Right lung (tissue), 5 donors: Measurements from ENCODE around the gene SH3PXD2B. TPM values are rescaled to one million over a fixed set of nuclear protein-coding genes. Genes with fewer than 3 reads are reported as not detected.
"Not testable (repeated sequence)": the region's sequence is repeated elsewhere in the genome, so short reads cannot be mapped to it uniquely, and the experiment has no call there.

ENCODE experiments used
- DNase-seq, 2 donors: peaks; one replicate each; pipeline ENCODE4 v3.0.0-alpha.2; 2013
- polyA plus RNA-seq, 5 donors: library from polyadenylated mRNA; unstranded; fragments of 120-200 nt; gene quantifications; one replicate each; pipeline versions ENCODE4 v1.2.1 to v1.2.3, GENCODE V29; 2013; ENCODE audit warnings: inconsistent platforms in 1 of 5, low replicate concordance in 1 of 5; ENCODE audit not compliant: insufficient read length in 5 of 5, insufficient read depth in 1 of 5

SH3PXD2B gene
- polyA plus RNA-seq, 5 donors, result 32.1 to 43.5 (median 37.5) TPM

DNA sequence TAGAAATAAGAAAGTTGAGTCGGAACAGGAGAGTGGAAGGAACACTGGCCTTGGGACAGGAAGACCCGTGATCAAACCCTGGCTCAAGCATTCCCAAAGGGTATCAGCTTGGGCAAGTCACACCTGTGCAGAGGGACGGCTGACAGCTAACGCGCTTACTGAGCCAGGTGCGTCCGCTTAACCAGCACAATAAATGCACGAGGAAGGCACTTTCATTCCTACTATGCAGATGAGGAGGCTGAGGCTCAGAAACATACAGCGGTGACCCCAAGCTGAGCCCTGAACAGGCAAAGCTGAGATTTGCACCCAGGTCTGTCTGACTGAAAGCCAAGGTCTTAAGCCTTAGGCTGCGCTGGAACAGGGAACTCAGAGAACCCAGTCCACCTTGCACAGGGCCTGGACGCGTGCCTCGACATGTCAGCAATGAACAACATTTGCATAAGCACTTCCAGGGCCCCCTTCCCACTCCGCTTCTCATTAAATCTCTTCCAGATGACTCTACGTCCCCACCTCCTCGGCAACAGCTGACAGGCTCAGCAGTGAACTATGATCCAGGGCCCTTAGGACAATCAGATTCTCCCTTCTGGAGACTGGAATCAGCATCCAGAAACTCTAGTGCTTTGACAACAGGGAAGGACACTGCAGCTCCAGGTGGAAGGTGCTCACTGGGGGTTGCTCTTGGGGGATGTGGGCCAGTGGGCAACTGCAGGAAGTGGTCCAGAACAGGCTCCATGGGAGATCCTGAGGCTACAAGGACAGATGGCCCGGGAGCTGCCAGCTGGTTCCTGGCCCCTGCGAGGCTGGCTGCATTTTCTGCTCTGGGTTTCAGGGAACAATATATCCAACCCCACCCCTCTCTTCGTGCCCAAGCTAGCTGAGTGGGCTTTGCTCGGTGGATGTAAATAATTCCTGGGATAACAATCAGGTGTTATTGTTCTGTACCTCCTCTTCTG, 35.2 kb downstream of the SH3PXD2B start:
- no peak for DNase-seq

DNA sequence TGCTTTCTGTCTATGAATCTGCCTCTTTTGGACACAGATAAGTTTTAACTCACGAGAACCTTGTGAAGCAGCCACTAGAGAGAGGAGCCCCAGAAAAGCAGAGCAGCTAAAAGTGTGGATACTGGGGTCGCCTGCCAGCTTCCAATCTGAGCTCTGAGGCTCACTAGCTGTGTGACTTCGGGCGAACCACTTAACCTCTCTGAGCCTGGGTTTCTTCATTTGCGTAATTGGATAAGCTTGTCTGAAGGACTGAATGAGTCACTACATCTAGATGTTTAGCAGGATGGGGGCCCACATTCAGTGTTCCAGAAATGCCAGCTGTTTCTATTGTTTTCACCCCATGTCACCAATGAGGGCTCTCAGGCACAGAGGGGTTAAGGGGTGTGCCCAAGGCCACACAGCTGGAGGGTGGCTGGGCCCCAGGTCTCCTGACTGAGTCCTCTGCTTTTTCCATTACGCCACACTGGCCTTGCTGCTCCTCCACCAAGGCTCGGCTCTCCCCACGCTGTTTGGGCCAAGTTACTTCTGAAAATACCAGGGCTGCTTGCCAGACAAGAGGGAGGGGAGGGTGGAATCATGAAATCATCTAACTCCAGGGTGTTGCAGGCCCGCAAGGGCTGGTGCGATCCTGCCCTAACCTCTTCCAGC, 36.2 kb downstream of the SH3PXD2B start:
- peak; percentile 93 to 95 for DNase-seq

DNA sequence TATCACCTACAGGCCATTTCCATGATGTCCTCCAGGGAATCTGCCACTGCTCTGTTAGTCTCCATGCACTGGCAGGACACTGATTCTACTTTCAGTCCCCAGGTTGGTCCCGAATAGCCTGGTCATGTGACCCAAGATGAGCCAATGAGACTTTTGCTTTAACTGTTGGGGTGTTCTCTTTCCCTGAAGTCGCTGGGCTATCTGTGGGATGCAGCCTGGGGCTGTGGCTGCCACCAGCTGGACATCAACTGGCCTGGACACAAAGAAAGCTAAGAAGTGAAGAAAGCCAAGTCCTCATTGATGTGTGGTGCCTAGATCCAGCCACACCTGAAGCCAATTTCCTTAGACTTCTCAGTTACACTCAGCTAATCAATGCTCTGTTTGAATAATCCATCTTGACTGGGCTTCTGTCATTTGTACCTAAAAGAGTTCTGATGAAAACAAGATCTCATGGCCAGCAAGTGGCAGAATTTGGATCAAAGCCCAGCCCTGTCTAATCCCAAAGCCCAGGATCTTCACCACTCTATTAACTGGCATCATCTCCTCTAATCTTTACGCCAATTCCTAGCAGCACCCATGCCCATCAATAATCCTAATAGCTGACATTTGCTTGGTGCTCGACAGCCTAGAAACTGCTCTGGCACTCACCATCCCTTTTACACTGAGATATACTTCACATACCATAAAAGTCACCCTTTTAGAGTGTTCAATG, 37.0 kb downstream of the SH3PXD2B start:
- DNase-seq, result no peak

DNA sequence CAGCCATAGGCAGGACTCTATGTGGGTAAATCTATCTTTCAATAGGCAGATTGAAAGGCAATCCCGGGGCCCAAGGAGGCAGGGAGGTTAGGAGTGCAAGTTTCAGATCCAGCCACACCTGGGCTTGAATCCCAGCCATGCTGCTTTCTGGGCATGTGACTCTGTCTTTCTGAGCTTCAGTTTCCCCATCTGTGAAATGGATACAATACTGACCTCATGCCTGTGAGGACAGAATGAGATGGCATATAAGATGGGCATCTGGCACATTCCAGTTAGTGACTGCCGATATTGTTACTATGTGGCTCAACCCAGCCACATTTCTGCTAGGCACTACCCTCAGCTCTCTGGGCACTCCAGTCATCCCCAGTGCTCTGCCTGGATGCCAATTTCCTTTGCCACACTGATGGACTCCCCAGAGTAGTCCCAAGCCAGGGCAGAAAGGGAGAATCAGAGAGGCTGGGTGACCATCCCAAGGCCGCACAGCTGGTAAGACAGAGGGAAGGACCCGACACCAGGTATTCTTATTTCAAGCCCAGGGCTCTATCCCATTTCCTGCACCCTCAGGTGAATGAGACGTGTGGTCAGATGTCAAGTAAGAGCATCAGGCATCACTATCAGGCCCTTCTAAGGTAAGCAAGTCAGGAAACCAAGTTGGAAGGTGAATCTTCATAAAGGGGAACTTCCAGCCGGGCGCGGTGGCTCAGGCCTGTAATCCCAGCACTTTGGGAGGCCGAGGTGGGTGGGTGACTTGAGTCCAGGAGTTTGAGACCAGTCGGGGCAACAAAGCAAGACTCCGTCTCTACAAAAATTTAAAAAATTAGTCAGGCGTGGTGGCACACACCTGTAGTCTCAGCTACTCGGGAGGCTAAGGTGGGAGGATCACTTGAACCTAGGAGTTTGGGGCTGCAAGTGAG, 38.7 kb downstream of the SH3PXD2B start:
- DNase-seq, result no peak

DNA sequence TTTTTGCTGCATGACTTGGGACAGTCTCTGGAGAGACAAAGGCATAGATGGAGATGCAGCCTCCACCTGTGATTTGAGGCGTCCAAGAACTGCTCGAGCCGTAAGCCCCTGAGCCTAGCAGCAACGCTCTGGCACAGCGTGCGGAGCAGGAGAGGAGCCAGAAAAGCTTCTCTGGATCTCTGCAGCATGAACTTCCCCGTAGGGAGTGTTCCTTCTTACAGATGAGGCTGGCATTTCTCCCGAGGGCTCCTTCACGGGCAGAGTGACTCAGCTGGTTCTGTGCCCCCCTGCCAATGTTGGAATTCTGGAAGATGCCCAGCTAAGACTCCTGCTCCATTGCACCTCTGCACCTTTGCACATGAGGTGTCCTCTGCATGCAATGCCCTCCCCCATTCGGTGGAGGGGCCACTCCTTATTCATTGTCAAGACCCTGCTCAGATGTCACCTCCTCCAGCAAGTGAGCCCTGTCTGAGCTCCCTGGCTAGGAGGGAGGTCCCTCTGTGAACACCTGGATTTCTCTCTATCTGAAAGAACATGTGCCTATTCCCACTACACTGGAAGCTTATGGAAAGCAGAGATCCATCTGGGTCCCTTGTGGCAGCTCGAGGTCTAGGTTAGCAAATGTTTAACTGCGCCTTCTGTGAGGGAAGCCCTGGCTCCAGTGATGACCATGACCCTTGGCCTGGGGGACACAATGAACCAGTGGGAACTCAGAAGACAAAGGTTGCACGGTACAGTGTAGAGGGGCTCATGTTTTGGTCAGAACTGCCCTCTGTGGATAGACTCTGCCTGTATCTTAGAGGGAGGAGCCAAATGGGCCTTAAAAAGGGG, 39.6 kb downstream of the SH3PXD2B start:
- DNase-seq, result no peak

DNA sequence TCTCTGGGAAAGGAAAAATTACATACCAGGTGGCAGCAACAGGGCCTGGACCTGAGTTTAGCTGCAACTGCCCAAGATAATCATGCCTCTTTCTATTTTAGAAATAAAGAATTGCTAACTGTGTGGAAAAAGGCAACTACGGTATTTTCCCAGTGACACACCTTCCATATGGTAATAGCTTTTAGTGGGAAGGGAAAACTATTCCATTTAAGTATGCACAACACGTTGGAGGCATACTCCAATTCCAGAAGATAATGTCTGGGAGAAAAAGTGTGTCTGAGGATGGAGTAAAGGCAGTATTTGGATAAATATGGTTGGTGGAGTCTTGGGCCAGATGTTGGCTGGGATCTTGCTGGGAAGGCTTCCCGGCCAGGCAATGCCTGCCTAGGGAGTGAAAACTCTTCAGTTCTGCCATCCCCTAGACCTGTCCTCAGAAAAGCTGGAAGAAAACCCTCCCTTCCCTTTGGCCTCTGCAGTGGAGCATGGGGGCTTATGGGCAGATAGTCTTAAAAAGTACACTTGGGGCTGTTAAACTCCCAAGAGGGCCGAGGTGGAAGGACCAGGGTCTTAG, 40.6 kb downstream of the SH3PXD2B start:
- no peak for DNase-seq

DNA sequence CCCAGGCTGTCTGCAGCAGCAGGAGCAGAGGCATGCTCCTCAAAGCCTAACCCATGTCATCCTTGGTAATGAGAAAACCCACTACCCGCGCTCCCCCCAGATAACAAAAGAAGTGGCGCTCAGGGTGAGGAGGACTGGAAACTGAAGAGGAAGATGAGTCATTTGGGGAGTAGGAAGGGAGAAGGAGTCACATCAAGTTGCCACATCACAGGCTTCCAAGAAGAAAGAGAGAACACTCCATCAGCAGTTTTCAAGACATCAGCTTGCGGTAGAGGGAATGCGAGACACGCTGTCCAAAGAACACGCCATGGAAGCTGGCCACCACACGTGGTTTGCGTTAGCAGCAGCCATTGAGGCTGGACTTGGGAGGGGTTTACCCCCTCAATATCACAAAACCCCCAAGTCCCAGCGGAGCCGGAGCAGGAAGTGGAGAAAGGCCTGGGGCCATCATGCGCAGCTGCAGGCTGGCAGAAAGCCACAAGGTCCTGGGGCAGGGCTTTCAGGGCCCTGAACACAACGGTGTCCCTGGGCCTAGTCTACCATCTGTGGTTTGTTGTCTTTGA, 41.5 kb downstream of the SH3PXD2B start:
- peak in 1 of 2 donors; percentile 58 for DNase-seq

DNA sequence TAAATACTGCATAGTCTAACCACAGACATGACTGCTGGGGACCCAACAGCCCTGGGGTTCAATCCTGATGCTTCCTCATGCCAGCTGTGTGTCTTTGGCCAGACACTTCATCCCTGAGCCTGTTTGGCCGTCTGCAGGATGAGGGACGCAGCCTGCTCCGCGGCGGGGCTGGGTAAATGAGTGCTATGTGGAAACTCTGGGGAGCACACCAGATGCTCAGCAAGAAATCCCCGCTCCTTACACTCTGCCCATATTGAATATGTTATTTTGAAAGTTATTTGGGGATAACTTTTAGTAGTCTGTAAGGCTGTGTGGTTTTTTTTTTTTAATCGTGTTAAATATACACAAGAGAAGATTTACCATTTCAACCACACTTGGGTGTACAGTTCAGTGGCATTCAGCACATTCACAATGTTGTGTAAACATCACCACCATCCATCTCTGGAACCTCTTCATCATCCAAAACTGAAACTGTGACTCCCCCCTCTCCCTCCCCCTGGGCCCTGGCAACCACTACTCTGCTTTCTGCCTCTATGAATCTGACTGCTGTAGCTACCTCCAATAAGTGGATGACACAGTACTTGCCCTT, 42.7 kb downstream of the SH3PXD2B start:
- DNase-seq, result peak; percentile 79 to 85

DNA sequence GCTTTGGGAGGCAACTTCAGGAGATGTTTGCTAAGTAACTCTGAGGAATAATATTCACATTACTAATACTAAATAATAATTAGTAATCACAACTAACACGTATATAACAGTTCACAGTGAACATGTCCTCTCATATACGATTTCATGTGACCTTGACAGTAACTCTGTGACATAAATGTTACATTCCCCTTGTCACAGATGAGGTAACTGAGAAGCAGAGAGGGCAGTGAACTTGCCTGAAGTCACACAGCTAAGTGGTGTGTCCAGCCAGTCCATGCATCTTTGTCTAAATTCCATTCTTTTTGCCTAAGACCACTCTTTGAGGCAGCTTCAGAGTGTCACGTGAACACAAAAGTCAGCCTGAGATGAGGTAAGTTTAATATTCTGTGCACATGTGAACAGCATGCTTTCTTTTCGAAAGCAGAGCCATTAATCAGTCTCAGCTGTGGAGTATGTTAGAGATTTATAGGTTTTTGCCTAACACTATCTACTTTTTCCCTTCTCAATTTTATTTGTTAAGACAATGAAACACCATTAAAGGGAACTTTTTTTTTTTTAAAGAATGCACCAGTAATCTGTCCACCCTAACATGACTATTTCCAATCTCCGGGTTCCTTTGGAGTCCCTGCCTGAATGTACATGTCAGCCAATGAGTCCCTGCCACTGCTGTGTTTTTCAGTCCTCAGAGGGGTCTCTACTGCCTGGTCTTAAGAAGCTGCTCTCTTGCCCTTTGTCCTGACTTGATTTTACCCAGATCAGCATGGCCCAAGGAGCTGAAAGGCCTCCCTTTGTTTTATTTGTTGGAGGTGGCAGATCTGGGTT, 43.5 kb downstream of the SH3PXD2B start:
- no peak for DNase-seq

DNA sequence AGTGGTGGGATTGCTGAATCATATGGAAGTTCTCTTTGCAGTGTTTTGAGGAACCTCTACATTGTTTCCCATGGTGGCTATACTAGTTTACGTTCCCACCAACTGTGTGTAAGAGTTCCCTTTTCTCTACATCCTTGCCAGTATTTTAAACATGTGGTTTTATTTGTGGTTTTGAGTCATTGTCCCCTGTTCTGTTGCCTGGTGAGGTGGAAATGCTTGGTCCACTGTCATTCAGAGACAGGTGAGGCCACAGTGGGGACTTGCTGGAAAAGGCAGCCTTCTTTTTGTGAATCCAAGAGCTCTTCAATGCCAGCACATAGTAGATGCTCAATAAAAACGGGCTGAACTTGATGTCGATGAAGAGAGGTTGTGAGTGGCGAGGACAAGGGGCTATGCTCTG, 44.2 kb downstream of the SH3PXD2B start:
- no peak for DNase-seq

DNA sequence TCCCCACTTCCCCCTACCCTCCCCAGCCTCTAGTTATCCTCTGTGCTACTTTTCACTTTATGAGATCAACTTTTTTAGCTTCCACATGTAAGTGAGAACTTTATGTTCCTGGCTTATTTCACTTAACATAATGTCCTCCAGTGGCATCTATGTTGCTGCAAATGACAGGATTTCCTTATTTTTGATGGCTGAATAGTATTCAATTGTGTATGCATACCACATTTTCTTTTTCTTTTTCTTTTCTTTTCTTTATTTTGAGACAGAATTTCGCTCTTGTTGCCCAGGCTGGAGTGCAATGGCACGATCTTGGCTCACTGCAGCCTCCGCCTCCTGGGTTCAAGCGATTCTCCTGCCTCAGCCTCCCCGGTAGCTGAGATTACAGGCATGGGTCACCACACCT, 44.8 kb downstream of the SH3PXD2B start:
- not testable (repeated sequence) for DNase-seq

DNA sequence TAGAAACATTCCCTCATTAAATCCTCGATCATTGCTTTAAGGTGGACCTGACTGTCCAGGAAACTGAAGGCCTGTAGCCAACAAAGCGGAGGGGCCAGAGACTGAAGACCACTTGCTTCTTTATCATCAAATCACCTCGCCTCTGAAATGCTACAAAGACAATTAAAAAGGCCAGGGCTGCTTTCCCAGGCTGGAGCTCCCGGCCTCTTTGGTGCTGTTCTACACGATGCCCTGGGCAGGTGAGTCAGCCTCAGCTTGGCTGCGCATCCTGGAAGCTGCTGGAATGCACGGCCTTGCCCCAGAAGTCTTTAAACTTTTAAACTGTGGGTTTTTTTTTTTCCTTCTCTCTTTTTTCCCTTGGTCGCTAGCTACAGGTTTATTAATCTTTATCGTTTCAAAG, 46.5 kb downstream of the SH3PXD2B start:
- no peak for DNase-seq

DNA sequence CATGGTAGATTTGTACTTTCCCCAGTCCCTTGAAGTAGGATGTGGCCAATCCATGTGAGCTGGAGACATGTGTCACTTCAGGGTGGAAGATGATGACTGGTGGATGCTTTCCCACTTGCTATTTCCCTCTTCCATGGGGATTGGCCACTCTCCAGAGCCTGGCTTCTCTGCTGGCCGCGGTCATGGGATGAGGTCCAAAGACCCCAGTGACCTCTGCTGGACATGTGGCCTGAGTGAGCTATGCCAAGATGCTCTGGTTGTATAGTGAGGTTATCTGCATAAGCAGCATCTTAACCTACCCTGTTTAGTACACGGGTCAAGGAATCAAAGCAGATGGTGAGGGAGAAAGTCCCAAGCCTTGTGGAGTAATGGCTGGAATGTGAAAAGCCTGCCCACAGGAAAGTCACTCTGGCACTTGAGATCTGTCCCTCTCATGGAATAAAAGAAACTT, 47.1 kb downstream of the SH3PXD2B start:
- peak; percentile 41 to 51 for DNase-seq

DNA sequence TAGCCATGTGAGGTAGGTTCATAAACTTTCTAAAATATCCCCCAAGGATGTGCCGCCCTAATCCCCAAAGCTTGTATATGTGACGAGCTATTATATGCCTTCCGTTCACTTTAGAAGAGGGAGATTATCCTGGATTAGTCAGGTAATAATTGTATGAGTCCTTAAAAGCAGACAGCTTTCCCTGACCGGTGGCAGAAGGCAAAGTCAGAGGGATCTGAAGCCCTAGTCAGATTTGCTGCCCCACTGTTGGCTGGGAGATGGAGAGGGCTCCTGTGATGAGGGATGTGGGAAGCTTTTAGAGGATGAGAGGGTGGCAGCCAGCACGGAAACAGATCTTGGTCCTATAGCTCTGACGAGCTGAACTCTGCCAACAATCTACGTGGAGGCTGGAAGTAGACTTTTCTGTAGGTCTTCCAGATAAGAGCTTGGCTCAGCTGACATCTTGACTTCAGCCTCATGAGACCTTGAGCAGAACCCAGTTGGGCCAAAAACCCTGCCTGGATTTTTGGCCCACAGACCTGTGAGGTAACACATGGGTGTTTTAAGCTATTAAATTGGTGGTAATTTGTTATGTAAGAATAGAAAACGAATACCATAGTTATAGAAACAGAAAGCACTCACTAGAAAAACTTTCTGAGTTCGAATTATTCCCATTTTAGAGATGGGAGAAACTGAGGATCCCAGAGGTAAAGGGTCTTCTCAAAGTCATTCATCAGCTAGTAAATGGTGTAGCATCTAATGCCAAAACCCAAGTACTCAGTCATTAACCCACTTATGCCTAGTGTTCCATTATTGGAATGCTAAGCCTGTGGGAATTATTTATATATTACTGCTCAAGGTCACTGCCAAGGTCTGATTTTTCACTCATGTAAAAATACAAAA, 48.9 kb downstream of the SH3PXD2B start:
- DNase-seq, result no peak

DNA sequence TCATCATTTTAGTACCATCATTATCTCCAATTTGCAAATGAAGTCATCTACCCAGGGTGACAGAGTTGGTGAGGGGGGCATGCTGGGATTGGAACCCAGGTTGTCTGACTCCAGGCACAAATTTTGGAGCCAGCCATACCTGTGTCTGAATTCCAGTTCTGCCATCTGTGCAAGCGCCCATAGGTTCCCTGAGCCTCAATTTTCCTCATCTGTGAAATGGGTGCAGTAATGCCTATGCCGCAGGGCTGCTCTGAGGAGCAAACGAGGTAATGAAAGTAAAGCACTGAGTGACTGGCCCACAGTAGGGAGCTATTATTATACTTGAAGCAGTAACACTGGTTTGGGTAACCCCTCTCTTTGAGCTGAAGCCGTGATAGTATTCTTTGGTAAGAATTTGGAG, 49.6 kb downstream of the SH3PXD2B start:
- no peak for DNase-seq

DNA sequence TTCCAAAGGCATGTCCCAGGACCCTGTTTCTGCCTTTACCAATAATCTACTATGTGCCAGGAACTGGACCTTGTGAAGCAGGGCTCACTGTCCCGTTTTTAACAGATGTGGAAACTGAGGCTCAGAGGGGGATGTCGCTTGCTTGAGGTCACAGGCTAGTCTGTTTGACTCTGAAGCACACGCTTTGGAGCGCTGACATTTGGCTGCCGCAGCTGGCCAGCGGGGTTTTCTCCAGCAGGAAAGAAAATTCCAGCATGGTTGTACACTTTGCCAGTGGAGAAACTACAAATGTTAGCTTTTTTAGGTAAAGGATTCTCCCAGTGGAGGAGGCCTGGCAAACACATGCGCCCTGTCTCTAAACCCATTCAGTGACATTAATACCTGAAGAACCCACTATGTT, 50.5 kb downstream of the SH3PXD2B start:
- DNase-seq, result no peak

DNA sequence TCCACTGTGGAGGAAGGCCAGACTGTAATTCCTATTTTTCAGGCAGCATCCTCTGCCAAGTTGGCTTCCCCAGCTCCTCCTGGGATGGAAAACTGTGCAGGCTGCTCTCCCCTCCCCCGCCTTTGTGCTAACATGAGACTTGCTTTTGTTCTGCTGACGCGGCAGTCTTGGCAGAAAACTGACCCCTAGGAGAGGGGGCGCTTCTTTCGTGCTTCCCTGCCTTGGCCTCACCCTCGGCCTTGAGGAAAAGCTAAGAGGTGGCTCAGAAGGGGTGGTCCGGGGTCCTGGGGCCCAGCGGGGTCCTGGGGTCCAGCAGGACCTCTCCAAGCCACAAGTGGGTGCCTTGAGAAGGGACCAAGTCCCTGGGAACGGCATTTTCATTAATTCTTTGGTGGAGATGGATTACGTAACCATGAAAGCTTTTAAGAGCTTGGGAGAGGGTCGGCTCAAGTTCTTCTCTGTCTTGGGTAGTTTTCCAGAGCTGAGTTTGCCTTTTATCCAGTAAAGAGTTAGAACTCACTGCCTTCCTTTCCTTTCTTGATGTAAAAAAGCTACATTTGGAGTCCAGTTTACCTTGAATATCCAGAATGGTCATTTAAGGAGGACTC, 51.0 kb downstream of the SH3PXD2B start:
- DNase-seq, result peak; percentile 95 to 96
